GM18870 (cell line): ENCODE measurements around the gene DENND1A.
"Not testable (repeated sequence)": the region's sequence is repeated elsewhere in the genome, so short reads cannot be mapped to it uniquely, and the experiment has no call there.

Experiments
- ATAC-seq: cut with Tn5 transposase; IDR thresholded peaks from one replicate; pipeline ENCODE4 v1.9.1; 2021; ENCODE audit warnings: moderate library complexity; ENCODE audit not compliant: unreplicated experiment

Gene DENND1A

GRCh38 chr9:123657099-123657498 is 272.8 kb downstream of the DENND1A start:
- ATAC-seq: no peak

GRCh38 chr9:123656565-123656964 is 273.4 kb downstream of the DENND1A start:
- no peak for ATAC-seq

GRCh38 chr9:123655681-123656423 is 274.1 kb downstream of the DENND1A start:
- no peak for ATAC-seq

GRCh38 chr9:123654994-123655637 is 274.8 kb downstream of the DENND1A start:
- no peak for ATAC-seq

- ATAC-seq: no peak
Observed at GRCh38 chr9:123654218-123654993, 275.5 kb downstream of the DENND1A start.

- ATAC-seq: no peak
Observed at GRCh38 chr9:123652416-123652815, 277.5 kb downstream of the DENND1A start.

GRCh38 chr9:123651871-123652270 is 278.1 kb downstream of the DENND1A start:
- no peak for ATAC-seq

- no peak for ATAC-seq
Observed at GRCh38 chr9:123651273-123651672, 278.7 kb downstream of the DENND1A start.

GRCh38 chr9:123649909-123650308 is 280.0 kb downstream of the DENND1A start:
- ATAC-seq: no peak

- ATAC-seq: no peak
Observed at GRCh38 chr9:123647145-123647544, 282.8 kb downstream of the DENND1A start.

- ATAC-seq: no peak
Observed at GRCh38 chr9:123645762-123646161, 284.2 kb downstream of the DENND1A start.

- no peak for ATAC-seq
Observed at GRCh38 chr9:123645126-123645525, 284.8 kb downstream of the DENND1A start.

GRCh38 chr9:123643518-123643917 is 286.4 kb downstream of the DENND1A start:
- ATAC-seq: no peak

- ATAC-seq: no peak
Observed at GRCh38 chr9:123642291-123643278, 287.3 kb downstream of the DENND1A start.

GRCh38 chr9:123640792-123641222 is 289.1 kb downstream of the DENND1A start:
- no peak for ATAC-seq

GRCh38 chr9:123639743-123640142 is 290.2 kb downstream of the DENND1A start:
- ATAC-seq: no peak

- ATAC-seq: no peak
Observed at GRCh38 chr9:123637945-123638634, 291.8 kb downstream of the DENND1A start.

GRCh38 chr9:123637606-123637944 is 292.4 kb downstream of the DENND1A start:
- no peak for ATAC-seq

- not testable (repeated sequence) for ATAC-seq
Observed at GRCh38 chr9:123636805-123637204, 293.1 kb downstream of the DENND1A start.

GRCh38 chr9:123631862-123632261 is 298.1 kb downstream of the DENND1A start:
- no peak for ATAC-seq
